ENCODE data around the gene MAPK10. TPM values are rescaled to one million over a fixed set of nuclear protein-coding genes. Genes with fewer than 3 reads are reported as not detected.

Gene MAPK10
- total and polyA plus RNA-seq, 9 of the 15 experiments (the other 6 are each of a cell fraction or from before 2014, with no cell fraction given): 0.10 to 0.53 (median 0.18) TPM; not detected in 4

DNA sequence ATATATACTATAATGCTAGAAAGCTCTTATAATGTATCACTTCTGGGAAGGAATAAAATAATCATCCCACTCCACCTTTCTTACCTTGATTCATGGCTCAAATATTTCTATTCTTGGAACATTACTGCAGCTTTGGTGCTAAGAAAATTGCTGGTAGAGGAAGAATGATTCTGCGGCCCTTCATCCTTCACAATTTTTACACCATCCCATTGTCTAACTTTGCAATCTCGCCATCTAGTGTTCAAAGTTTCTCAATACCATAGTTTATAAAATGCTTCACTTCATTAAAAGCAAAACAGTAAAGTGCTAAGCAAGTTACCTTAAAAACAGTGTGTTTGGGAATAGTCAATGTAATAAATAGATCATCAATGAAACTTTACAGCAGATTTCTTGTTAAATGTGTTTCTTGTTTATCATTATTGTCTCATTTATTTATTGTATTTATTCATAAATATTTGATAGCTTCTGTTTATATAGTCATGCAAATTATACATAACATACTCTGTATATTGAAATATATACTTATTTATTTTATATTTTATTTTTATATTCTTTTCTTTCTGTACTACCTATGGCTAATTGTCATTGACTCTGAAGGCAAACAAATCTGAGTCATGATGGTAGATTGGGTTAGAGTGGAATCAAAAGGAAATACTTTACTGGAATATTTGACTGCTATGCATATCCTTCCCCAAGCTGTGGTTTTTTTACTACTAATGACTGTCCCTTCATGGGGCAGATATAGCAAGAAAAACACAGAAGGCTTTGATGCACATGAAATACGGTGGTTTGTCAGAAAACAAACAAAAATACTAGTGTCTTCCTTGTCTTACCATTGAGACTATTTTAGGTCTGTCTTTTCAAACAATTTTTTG is 390.7 kb downstream of the MAPK10 start (continued):
- TF ChIP-seq, protein P1, sequence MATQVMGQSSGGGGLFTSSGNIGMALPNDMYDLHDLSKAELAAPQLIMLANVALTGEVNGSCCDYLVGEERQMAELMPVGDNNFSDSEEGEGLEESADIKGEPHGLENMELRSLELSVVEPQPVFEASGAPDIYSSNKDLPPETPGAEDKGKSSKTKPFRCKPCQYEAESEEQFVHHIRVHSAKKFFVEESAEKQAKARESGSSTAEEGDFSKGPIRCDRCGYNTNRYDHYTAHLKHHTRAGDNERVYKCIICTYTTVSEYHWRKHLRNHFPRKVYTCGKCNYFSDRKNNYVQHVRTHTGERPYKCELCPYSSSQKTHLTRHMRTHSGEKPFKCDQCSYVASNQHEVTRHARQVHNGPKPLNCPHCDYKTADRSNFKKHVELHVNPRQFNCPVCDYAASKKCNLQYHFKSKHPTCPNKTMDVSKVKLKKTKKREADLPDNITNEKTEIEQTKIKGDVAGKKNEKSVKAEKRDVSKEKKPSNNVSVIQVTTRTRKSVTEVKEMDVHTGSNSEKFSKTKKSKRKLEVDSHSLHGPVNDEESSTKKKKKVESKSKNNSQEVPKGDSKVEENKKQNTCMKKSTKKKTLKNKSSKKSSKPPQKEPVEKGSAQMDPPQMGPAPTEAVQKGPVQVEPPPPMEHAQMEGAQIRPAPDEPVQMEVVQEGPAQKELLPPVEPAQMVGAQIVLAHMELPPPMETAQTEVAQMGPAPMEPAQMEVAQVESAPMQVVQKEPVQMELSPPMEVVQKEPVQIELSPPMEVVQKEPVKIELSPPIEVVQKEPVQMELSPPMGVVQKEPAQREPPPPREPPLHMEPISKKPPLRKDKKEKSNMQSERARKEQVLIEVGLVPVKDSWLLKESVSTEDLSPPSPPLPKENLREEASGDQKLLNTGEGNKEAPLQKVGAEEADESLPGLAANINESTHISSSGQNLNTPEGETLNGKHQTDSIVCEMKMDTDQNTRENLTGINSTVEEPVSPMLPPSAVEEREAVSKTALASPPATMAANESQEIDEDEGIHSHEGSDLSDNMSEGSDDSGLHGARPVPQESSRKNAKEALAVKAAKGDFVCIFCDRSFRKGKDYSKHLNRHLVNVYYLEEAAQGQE (IDR thresholded peaks at IDR 0.05; ENCODE audit: borderline replicate concordance): peak; percentile 30; the same call in 1 of the 2 replicates
- TF ChIP-seq, protein P1 (CRISPR knock-in tag; IDR thresholded peaks at IDR 0.05; ENCODE audit: low read depth): no peak
- TF ChIP-seq TAF15 (IDR thresholded peaks at IDR 0.05; ENCODE audit: low read depth, low read length) (no peak), GABPA (tag; conservative IDR thresholded peaks at IDR 0.05; ENCODE audit: low read depth) (no peak), RAD21 (CRISPR knock-in tag; conservative IDR thresholded peaks at IDR 0.05 in 1 of 2, IDR thresholded peaks at IDR 0.05 in 1 of 2) (peak; percentile 64 to 72), ARHGAP35 (IDR thresholded peaks at IDR 0.05; ENCODE audit: partially characterized antibody) (no peak), ZKSCAN1 (IDR thresholded peaks at IDR 0.05; ENCODE audit: low read depth, low read length) (no peak)
- TF ChIP-seq, protein P2, sequence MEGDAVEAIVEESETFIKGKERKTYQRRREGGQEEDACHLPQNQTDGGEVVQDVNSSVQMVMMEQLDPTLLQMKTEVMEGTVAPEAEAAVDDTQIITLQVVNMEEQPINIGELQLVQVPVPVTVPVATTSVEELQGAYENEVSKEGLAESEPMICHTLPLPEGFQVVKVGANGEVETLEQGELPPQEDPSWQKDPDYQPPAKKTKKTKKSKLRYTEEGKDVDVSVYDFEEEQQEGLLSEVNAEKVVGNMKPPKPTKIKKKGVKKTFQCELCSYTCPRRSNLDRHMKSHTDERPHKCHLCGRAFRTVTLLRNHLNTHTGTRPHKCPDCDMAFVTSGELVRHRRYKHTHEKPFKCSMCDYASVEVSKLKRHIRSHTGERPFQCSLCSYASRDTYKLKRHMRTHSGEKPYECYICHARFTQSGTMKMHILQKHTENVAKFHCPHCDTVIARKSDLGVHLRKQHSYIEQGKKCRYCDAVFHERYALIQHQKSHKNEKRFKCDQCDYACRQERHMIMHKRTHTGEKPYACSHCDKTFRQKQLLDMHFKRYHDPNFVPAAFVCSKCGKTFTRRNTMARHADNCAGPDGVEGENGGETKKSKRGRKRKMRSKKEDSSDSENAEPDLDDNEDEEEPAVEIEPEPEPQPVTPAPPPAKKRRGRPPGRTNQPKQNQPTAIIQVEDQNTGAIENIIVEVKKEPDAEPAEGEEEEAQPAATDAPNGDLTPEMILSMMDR (IDR thresholded peaks at IDR 0.05 in 2 of 3, conservative IDR thresholded peaks at IDR 0.05 in 1 of 3; ENCODE audit: insufficient read depth in 2 of 3, low read depth in 1 of 3, low read length in 3 of 3): peak; percentile 35 to 63 (median 38); a peak in 4 of 6 replicates
- TF ChIP-seq, protein P3, sequence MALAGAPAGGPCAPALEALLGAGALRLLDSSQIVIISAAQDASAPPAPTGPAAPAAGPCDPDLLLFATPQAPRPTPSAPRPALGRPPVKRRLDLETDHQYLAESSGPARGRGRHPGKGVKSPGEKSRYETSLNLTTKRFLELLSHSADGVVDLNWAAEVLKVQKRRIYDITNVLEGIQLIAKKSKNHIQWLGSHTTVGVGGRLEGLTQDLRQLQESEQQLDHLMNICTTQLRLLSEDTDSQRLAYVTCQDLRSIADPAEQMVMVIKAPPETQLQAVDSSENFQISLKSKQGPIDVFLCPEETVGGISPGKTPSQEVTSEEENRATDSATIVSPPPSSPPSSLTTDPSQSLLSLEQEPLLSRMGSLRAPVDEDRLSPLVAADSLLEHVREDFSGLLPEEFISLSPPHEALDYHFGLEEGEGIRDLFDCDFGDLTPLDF (CRISPR knock-in tag; IDR thresholded peaks at IDR 0.05): no peak
- TF ChIP-seq, protein P4, sequence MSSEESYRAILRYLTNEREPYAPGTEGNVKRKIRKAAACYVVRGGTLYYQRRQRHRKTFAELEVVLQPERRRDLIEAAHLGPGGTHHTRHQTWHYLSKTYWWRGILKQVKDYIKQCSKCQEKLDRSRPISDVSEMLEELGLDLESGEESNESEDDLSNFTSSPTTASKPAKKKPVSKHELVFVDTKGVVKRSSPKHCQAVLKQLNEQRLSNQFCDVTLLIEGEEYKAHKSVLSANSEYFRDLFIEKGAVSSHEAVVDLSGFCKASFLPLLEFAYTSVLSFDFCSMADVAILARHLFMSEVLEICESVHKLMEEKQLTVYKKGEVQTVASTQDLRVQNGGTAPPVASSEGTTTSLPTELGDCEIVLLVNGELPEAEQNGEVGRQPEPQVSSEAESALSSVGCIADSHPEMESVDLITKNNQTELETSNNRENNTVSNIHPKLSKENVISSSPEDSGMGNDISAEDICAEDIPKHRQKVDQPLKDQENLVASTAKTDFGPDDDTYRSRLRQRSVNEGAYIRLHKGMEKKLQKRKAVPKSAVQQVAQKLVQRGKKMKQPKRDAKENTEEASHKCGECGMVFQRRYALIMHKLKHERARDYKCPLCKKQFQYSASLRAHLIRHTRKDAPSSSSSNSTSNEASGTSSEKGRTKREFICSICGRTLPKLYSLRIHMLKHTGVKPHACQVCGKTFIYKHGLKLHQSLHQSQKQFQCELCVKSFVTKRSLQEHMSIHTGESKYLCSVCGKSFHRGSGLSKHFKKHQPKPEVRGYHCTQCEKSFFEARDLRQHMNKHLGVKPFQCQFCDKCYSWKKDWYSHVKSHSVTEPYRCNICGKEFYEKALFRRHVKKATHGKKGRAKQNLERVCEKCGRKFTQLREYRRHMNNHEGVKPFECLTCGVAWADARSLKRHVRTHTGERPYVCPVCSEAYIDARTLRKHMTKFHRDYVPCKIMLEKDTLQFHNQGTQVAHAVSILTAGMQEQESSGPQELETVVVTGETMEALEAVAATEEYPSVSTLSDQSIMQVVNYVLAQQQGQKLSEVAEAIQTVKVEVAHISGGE (CRISPR knock-in tag; IDR thresholded peaks at IDR 0.05): no peak
